Pancreas (tissue), 10 donors: ENCODE measurements around the gene SIRT2. TPM values are rescaled to one million over a fixed set of nuclear protein-coding genes. Genes with fewer than 3 reads are reported as not detected.

Experiments used
- ATAC-seq, 4 donors: fragments of 200-7000 bp; cut with Tn5 transposase; one replicate each; pipeline versions ENCODE4 v1.8.0 to v1.9.1; 2020; ENCODE audit warnings: mild to moderate bottlenecking in 4 of 4, moderate library complexity in 4 of 4
- DNase-seq, 6 donors: peaks; one replicate each; pipeline ENCODE4 v3.0.0-alpha.2; 2020
- FAIRE-seq: peaks from 2 replicates; lab custom pipeline; 2012; peaks lifted over from hg19 to GRCh38; lab: Jason Lieb, UNC
- H3K27ac ChIP-seq, 4 donors: fragments of 200-600 bp; sonication (generic); 1 replicate in 3 of 4; 2 replicates in 1 of 4; pipeline versions ENCODE4 v1.5.0 to v1.8.0; 2020
- H3K27me3 ChIP-seq, 4 donors: fragments of 200-600 bp; one replicate each; pipeline ENCODE4 v1.8.0; 2021
- H3K36me3 ChIP-seq, 3 donors: fragments of 200-600 bp; sonication (generic) in 1 of 3; one replicate each; pipeline versions ENCODE4 v1.5.0 to v1.8.0; 2020 to 2021
- H3K4me1 ChIP-seq, 3 donors: fragments of 200-600 bp; one replicate each; pipeline ENCODE4 v1.8.0; 2021
- H3K4me3 ChIP-seq, 4 donors: fragments of 200-600 bp; sonication (generic) in 2 of 4; one replicate each; pipeline versions ENCODE4 v1.5.0 to v1.8.0; 2020 to 2021
- H3K9me3 ChIP-seq, 4 donors: fragments of 200-600 bp; one replicate each; pipeline ENCODE4 v1.8.0; 2021
- CTCF ChIP-seq, 4 donors: fragments of 200-600 bp; sonication (generic) in 3 of 4; IDR thresholded peaks; one replicate each; pipeline versions ENCODE4 v1.5.0 to v1.8.0; 2021; ENCODE audit warnings: antibody characterized with exemption in 4 of 4
- WGBS, 2 donors: extraction: QIAGEN DNeasy Blood & Tissue Kit; methylation state at CpG; one replicate each; pipeline ENCODE4 v1.1.7; 2013; 5-methylcytosine and 5-hydroxymethylcytosine counted together
- intact Hi-C, 3 donors: fragments of 100-400 bp; cut with DNase I; formaldehyde crosslinking; loops; one replicate each; pipeline versions ENCODE4 v1.11.1 to v1.14.2; 2022
- polyA plus RNA-seq, 2 donors: library from polyadenylated mRNA; stranded (reverse); fragments of 200-250 nt; gene quantifications; one replicate each; pipeline ENCODE4 v1.2.3, GENCODE V29; 2013
- total RNA-seq, 6 donors: library from RNA; stranded (reverse); fragmentation: NEBNext Ultra II Directional in 4 of 6; extraction: Animal tissue kit (Norgen Biotek cat#: 25700) in 4 of 6; gene quantifications; one replicate each; pipeline versions ENCODE4 v1.2.1 to v1.2.4, GENCODE V29; 2021 to 2023
- donor health status: healthy with polysubstance abuse.
- donor health status: DM: no; HTN: no; CAD: no; lungs with moderate emphysema.
- donor health status: DM: no; HTN: no; CAD: no.
- donor health status: control.
- donor health status: control.
- donor health status: Bipolar disorder and iron deficiency.
- donor health status: DM: yes; HTN: yes; CAD: no.
- donor health status: DM: no; HTN: no; CAD: no.
- donor health status: DM: no; HTN: no; CAD: no.
- donor health status: DM: yes; HTN: yes; CAD: no.

Gene SIRT2
- total and polyA plus RNA-seq, 8 donors, result 16.2 to 44.4 (median 19.8) TPM

DNA sequence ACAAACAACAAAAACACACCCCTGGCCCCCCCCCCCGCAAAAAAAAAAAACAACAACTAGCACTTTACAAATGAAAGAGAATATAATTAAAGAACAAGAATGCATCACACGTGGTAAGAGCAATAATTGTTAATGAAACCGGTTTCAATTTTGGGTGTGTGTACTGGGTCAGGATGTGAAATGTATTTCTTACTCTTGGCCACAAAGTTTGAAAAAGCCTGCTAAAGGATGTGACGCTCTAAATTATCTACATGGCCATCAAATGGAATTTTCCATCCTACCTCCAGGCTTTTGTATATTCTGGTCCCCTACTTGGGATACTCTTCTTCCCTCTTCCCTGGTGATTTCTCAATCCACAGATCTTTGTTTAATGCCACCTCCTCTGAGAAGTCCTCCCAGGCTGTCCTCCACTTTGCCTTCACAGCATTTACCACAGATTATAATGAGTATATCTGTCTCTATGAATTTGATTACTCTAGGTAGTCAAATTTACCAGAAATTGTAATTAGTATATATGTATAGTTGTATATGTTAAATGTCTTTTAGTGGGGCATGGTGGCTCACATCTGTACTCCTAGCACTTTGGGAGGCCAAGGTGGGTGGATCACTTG lies 29.1 kb upstream of the SIRT2 start:
- no peak overlapping the region for H3K27ac ChIP-seq

DNA sequence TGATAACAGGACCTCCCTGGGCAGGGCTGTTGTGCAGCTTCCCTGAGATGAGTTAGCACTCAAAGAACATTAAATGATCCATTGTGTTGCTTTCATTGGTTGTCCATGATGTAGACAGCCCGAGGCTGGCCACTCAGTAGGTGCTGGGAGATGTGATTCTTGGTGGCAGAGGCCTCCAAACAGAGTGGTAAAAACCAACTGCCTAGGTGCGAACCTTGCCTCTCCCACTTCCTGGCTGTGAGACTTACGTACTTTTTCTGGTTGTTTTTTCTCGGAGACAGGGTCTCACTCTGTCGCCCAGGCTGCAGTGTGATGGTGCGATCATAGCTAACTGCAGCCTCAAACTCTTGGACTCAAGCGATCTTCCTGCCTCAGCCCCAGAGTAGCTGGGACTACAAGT lies 25.0 kb upstream of the SIRT2 start:
- no peak for FAIRE-seq
- WGBS, 2 donors, result 93 to 95% methylated on average over 7 of the region's 7 CpGs

More for the DNA sequence above, 29.1 kb upstream of the SIRT2 start:
- peaks cover 4 to 9% (median 7%) of the 10 kb centered on the region in 3 donors for H3K4me1 ChIP-seq
- H3K36me3 ChIP-seq, result peaks cover 0 to 12% (median 0%) of the 10 kb centered on the region in 3 donors
- no peak for FAIRE-seq
- 77 to 87% methylated on average over 4 of the region's 4 CpGs for WGBS, 2 donors
- intact Hi-C loops, result loop anchor here in 1 of 3 donors (10.0 kb wide), 1 partner anchor 414 kb away; no protein-coding TSS in a partner anchor
- no peak for DNase-seq
- H3K4me3 ChIP-seq, result no peak overlapping the region
- no peaks in the 10 kb centered on the region for H3K9me3 ChIP-seq
- ATAC-seq, result no peak
- TF ChIP-seq CTCF (IDR thresholded peaks at IDR 0.05), result no peak
- H3K27me3 ChIP-seq, result no peaks in the 10 kb centered on the region

DNA sequence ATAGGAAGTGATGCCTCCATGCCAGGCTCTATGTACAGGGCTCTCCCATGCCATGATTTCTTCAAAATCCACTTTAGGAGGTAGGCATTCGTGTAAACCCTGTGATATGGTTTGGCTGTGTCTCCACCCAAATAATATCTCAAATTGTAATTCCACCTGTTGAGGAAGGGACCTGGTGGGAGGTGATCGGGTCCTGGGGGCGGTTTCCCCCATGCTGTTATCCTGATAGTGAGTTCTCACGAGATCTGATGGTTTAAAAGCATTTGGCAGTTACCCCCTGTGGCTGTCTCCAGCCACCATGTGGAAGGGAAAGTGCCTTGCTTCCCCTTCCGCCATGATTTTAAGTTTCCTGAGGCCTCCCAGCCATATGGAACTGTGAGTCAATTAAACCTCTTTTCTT lies 23.1 kb upstream of the SIRT2 start:
- FAIRE-seq, result no peak
- no peak for ATAC-seq
- no peak for TF ChIP-seq CTCF (IDR thresholded peaks at IDR 0.05)
- 90 to 98% methylated on average over 5 of the region's 5 CpGs for whole genome bisulfite sequencing, 2 donors
- Histone ChIP-seq H3K36me3 (peaks cover 0 to 6% (median 0%) of the 10 kb centered on the region in 3 donors), H3K4me3 (no peak overlapping the region), H3K4me1 (no peaks in the 10 kb centered on the region), H3K27me3 (no peaks in the 10 kb centered on the region), H3K27ac (no peak overlapping the region), H3K9me3 (no peaks in the 10 kb centered on the region)
- intact Hi-C loops, result loop anchor here in 1 of 3 donors (10.0 kb wide), 1 partner anchor 408 kb away; no protein-coding TSS in a partner anchor
- no peak for DNase-seq

More for the DNA sequence above, 25.0 kb upstream of the SIRT2 start:
- intact Hi-C loops, result loop anchor here in 1 of 3 donors (10.0 kb wide), 1 partner anchor 410 kb away; no protein-coding TSS in a partner anchor
- DNase-seq (peak in 1 of 6 donors; percentile 20), ATAC-seq (no peak)
- Histone ChIP-seq H3K4me1 (peaks cover 0 to under 1% (median 0%) of the 10 kb centered on the region in 3 donors), H3K27me3 (no peaks in the 10 kb centered on the region), H3K36me3 (peaks cover 0 to 6% (median 0%) of the 10 kb centered on the region in 3 donors), H3K9me3 (no peaks in the 10 kb centered on the region), H3K4me3 (no peak overlapping the region), H3K27ac (no peak overlapping the region)
- TF ChIP-seq CTCF (IDR thresholded peaks at IDR 0.05), result no peak

DNA sequence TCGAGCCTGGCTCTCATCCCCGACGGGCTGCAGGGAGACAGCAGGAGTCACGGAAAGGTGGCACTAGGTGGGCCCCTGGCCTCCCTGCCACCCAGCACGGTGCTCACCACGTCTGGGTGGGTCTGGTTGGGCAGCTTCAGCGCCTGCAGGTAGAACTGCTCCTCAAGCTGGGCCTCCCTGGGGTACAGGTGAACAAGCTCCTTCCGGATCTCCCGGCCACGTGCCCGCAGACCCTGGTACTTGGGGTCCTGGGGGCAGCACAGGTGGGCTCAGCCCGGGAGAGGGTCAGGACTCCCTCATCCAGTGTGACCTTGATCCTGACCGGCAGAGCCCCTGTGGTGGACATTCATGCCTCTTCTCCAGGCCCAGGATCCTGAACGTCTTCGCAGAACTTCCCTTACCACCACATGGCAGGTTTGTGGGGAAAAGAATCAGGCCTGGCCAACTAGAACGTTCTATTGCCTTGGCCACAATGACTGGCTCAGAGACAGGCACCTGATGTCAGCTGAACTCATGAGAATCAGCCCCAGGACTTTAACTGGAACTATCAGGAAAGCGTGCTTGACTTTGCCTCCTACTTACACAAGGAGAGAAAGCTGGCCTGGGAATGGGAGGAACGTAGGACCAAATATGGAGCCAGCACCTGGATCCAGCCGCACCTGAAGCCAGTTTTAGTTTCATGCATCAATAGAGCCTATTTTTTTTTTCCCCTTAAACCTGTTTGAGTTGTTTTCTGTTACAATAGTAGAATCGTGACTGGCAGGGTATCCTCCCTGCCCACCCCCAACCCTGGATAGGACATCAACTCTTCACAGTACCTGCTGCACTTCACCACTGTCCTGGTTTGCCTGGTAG lies 22.2 kb upstream of the SIRT2 start:
- Histone ChIP-seq H3K4me1 (no peaks in the 10 kb centered on the region), H3K27me3 (no peaks in the 10 kb centered on the region), H3K36me3 (peaks cover 0 to 6% (median 0%) of the 10 kb centered on the region in 3 donors), H3K4me3 (no peak overlapping the region), H3K9me3 (no peaks in the 10 kb centered on the region), H3K27ac (no peak overlapping the region)
- DNase-seq, result peak in 2 of 6 donors; percentile 54 to 67
- WGBS, 2 donors, result 91% methylated on average over 20 of the region's 20 CpGs
- ATAC-seq, result no peak
- TF ChIP-seq CTCF (IDR thresholded peaks at IDR 0.05), result no peak
- intact Hi-C loops, result loop anchor here in 1 of 3 donors (10.0 kb wide), 1 partner anchor 407 kb away; no protein-coding TSS in a partner anchor
- FAIRE-seq, result no peak
